HepG2 (cell line): Measurements from ENCODE around the gene SBNO2. TPM values are rescaled to one million over a fixed set of nuclear protein-coding genes. Genes with fewer than 3 reads are reported as not detected.

Experiments used
- EHMT2 ChIP-seq: fragments of 200-600 bp; sonication (generic); IDR thresholded peaks from 2 replicates; pipeline ENCODE4 v1.7.0; 2017; ENCODE audit warnings: antibody characterized with exemption, low read depth, low read length, borderline replicate concordance
- HNF4G ChIP-seq, 2 experiments: sonication (generic) in 1 of 2; formaldehyde crosslinking in 1 of 2; IDR thresholded peaks; 2 replicates each; pipeline versions ENCODE4 v1.4.0 to v1.6.1; 2011 to 2020; ENCODE audit warnings: borderline replicate concordance in 2 of 2, low read depth in 2 of 2, mild to moderate bottlenecking in 2 of 2, low read length in 1 of 2, missing genetic modification reagents in 1 of 2, moderate library complexity in 1 of 2
- NAIF1 ChIP-seq: sonication (generic); formaldehyde crosslinking; IDR thresholded peaks from 2 replicates; pipeline ENCODE4 v1.5.0; 2020; ENCODE audit warnings: mild to moderate bottlenecking, missing genetic modification reagents, borderline replicate concordance
- NR1H2 ChIP-seq: sonication (generic); formaldehyde crosslinking; IDR thresholded peaks from 2 replicates; pipeline ENCODE4 v1.8.1; 2022; ENCODE audit warnings: low read depth, missing genetic modification reagents, borderline replicate concordance
- NRL ChIP-seq: sonication (generic); formaldehyde crosslinking; IDR thresholded peaks from 2 replicates; pipeline ENCODE4 v1.5.0; 2020; ENCODE audit warnings: missing genetic modification reagents, mild to moderate bottlenecking, moderate library complexity, borderline replicate concordance
- ZMYM3 ChIP-seq: sonication (generic); formaldehyde crosslinking; IDR thresholded peaks from 2 replicates; pipeline ENCODE4 v1.5.1; 2020; ENCODE audit warnings: mild to moderate bottlenecking, missing genetic modification reagents
- ZNF329 ChIP-seq: sonication (generic); formaldehyde crosslinking; IDR thresholded peaks from 2 replicates; pipeline ENCODE4 v1.9.0; 2021; ENCODE audit warnings: low read depth, mild to moderate bottlenecking, missing genetic modification reagents
- ZNF549 ChIP-seq: sonication (generic); formaldehyde crosslinking; IDR thresholded peaks from 2 replicates; pipeline ENCODE4 v1.5.0; 2020; ENCODE audit warnings: missing genetic modification reagents
- ZNF891 ChIP-seq: sonication (generic); formaldehyde crosslinking; IDR thresholded peaks from 2 replicates; pipeline ENCODE4 v1.5.0; 2020; ENCODE audit warnings: mild to moderate bottlenecking, missing genetic modification reagents
- ZSCAN12 ChIP-seq: sonication (generic); formaldehyde crosslinking; IDR thresholded peaks from 2 replicates; pipeline ENCODE4 v1.9.0; 2021; ENCODE audit warnings: mild to moderate bottlenecking, missing genetic modification reagents
- polyA plus RNA-seq, 8 experiments: library from polyadenylated mRNA; depleted of rRNA in 3 of 8; stranded (reverse) in 7 of 8; unstranded in 1 of 8; fragments of >200 nt; fragmentation: Illumina TruSeq in 4 of 8; extraction: Trizol in 4 of 8; gene quantifications; 2 replicates each; pipeline versions ENCODE4 v1.2.1 to v1.2.3, GENCODE V29; 2011 to 2016; ENCODE audit warnings: low read depth in 4 of 8, missing spikeins in 1 of 8, mixed read lengths in 1 of 8; ENCODE audit not compliant: insufficient read depth in 1 of 8
- total RNA-seq, 5 experiments: library from RNA; depleted of rRNA; stranded (reverse); fragments of >200 nt; fragmentation: Illumina TruSeq; extraction: Trizol; gene quantifications; 2 replicates each; pipeline ENCODE4 v1.2.3, GENCODE V29; 2016; ENCODE audit warnings: low read depth in 1 of 5
- TF ChIP-seq, protein P1 (sequence below), 2 experiments: IDR thresholded peaks; 2 replicates each; pipeline ENCODE4 v1.6.1; 2011 to 2012; ENCODE audit warnings: low read length in 2 of 2, borderline replicate concordance in 1 of 2, low read depth in 1 of 2, mild to moderate bottlenecking in 1 of 2, moderate library complexity in 1 of 2
- TF ChIP-seq, protein P2 (sequence below): sonication (generic); formaldehyde crosslinking; IDR thresholded peaks from 2 replicates; pipeline ENCODE4 v1.4.0; 2020; ENCODE audit warnings: missing genetic modification reagents
- TF ChIP-seq, protein P3 (sequence below): sonication (generic); formaldehyde crosslinking; IDR thresholded peaks from 2 replicates; pipeline ENCODE4 v1.5.0; 2020; ENCODE audit warnings: mild to moderate bottlenecking, missing genetic modification reagents
- TF ChIP-seq, protein P4 (sequence below): sonication (generic); formaldehyde crosslinking; IDR thresholded peaks from 2 replicates; pipeline ENCODE4 v1.5.0; 2020; ENCODE audit warnings: mild to moderate bottlenecking, missing genetic modification reagents
- TF ChIP-seq, protein P5 (sequence below): IDR thresholded peaks from 2 replicates; pipeline ENCODE4 v1.6.1; 2012; ENCODE audit warnings: inconsistent platforms

Gene SBNO2
- total and polyA plus RNA-seq, 2 of the 13 experiments (the other 11 are each of a cell fraction or from before 2014, with no cell fraction given), result 8.6 to 10.4 TPM

DNA sequence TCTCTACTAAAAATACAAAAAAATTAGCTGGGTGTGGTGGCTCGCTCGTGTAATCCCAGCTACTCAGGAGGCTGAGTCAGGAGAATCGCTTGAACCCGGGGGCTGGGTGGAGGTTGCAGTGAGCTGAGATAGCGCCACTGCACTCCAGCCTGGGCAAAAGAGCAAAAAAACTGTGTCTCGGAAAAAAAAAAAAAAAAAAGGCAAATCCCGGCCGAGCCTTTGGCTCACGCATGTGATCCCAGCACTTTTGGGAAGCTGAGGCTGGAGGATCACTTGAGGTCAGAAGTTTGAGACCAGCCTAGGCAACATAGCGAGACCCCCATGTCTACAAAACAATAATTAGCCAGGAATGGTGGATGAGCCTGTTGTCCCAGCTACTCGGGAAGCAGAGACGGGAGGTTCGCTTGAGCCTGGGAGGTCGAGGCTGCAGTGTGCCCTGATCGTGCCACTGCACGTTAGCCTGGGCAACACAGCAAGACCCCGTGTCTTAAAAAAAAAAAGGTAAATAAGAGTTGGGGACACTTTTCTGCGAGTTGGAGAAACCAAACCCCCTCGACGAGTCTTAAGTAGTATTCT lies 70.8 kb downstream of the SBNO2 start (continued):
- TF ChIP-seq, protein P1, sequence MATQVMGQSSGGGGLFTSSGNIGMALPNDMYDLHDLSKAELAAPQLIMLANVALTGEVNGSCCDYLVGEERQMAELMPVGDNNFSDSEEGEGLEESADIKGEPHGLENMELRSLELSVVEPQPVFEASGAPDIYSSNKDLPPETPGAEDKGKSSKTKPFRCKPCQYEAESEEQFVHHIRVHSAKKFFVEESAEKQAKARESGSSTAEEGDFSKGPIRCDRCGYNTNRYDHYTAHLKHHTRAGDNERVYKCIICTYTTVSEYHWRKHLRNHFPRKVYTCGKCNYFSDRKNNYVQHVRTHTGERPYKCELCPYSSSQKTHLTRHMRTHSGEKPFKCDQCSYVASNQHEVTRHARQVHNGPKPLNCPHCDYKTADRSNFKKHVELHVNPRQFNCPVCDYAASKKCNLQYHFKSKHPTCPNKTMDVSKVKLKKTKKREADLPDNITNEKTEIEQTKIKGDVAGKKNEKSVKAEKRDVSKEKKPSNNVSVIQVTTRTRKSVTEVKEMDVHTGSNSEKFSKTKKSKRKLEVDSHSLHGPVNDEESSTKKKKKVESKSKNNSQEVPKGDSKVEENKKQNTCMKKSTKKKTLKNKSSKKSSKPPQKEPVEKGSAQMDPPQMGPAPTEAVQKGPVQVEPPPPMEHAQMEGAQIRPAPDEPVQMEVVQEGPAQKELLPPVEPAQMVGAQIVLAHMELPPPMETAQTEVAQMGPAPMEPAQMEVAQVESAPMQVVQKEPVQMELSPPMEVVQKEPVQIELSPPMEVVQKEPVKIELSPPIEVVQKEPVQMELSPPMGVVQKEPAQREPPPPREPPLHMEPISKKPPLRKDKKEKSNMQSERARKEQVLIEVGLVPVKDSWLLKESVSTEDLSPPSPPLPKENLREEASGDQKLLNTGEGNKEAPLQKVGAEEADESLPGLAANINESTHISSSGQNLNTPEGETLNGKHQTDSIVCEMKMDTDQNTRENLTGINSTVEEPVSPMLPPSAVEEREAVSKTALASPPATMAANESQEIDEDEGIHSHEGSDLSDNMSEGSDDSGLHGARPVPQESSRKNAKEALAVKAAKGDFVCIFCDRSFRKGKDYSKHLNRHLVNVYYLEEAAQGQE (IDR thresholded peaks at IDR 0.05; ENCODE audit: borderline replicate concordance in 1 of 2, low read depth in 1 of 2, low read length in 2 of 2), result 0 out of 4 replicates have a peak, but pooled peaks of 1 of the 2 experiments have one; percentile 24
- TF ChIP-seq, protein P2, sequence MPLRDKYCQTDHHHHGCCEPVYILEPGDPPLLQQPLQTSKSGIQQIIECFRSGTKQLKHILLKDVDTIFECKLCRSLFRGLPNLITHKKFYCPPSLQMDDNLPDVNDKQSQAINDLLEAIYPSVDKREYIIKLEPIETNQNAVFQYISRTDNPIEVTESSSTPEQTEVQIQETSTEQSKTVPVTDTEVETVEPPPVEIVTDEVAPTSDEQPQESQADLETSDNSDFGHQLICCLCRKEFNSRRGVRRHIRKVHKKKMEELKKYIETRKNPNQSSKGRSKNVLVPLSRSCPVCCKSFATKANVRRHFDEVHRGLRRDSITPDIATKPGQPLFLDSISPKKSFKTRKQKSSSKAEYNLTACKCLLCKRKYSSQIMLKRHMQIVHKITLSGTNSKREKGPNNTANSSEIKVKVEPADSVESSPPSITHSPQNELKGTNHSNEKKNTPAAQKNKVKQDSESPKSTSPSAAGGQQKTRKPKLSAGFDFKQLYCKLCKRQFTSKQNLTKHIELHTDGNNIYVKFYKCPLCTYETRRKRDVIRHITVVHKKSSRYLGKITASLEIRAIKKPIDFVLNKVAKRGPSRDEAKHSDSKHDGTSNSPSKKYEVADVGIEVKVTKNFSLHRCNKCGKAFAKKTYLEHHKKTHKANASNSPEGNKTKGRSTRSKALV (CRISPR knock-in tag), result 0 out of 2 replicates have a peak, but pooled peaks have one; percentile 46
- TF ChIP-seq, protein P3, sequence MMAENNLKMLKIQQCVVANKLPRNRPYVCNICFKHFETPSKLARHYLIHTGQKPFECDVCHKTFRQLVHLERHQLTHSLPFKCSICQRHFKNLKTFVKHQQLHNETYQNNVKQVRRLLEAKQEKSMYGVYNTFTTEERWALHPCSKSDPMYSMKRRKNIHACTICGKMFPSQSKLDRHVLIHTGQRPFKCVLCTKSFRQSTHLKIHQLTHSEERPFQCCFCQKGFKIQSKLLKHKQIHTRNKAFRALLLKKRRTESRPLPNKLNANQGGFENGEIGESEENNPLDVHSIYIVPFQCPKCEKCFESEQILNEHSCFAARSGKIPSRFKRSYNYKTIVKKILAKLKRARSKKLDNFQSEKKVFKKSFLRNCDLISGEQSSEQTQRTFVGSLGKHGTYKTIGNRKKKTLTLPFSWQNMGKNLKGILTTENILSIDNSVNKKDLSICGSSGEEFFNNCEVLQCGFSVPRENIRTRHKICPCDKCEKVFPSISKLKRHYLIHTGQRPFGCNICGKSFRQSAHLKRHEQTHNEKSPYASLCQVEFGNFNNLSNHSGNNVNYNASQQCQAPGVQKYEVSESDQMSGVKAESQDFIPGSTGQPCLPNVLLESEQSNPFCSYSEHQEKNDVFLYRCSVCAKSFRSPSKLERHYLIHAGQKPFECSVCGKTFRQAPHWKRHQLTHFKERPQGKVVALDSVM, result peak; percentile 72
- TF ChIP-seq EHMT2 (no peak), ZNF891 (peak; percentile 21; the same call in 1 of the 2 replicates), NRL (CRISPR knock-in tag) (no peak), NAIF1 (0 out of 2 replicates have a peak, but pooled peaks have one; percentile 45), ZSCAN12 (CRISPR knock-in tag) (no peak), ZMYM3 (CRISPR knock-in tag) (peak; percentile 8; the same call in 1 of the 2 replicates), NR1H2 (CRISPR knock-in tag) (no peak), ZNF549 (no peak), ZNF329 (CRISPR knock-in tag) (no peak), HNF4G (IDR thresholded peaks at IDR 0.05; ENCODE audit: borderline replicate concordance, low read depth, low read length) (no peak), HNF4G (CRISPR knock-in tag; IDR thresholded peaks at IDR 0.05; ENCODE audit: borderline replicate concordance, low read depth) (no peak)
- TF ChIP-seq, protein P4, sequence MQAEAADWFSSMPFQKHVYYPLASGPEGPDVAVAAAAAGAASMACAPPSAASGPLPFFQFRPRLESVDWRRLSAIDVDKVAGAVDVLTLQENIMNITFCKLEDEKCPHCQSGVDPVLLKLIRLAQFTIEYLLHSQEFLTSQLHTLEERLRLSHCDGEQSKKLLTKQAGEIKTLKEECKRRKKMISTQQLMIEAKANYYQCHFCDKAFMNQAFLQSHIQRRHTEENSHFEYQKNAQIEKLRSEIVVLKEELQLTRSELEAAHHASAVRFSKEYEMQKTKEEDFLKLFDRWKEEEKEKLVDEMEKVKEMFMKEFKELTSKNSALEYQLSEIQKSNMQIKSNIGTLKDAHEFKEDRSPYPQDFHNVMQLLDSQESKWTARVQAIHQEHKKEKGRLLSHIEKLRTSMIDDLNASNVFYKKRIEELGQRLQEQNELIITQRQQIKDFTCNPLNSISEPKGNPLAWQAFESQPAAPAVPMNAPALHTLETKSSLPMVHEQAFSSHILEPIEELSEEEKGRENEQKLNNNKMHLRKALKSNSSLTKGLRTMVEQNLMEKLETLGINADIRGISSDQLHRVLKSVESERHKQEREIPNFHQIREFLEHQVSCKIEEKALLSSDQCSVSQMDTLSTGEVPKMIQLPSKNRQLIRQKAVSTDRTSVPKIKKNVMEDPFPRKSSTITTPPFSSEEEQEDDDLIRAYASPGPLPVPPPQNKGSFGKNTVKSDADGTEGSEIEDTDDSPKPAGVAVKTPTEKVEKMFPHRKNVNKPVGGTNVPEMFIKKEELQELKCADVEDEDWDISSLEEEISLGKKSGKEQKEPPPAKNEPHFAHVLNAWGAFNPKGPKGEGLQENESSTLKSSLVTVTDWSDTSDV (CRISPR knock-in tag), result peak; percentile 93; the same call in 1 of the 2 replicates
- TF ChIP-seq, protein P5, sequence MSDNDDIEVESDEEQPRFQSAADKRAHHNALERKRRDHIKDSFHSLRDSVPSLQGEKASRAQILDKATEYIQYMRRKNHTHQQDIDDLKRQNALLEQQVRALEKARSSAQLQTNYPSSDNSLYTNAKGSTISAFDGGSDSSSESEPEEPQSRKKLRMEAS, result no peak
